A549 (cell line): ENCODE data around the gene RAB8B. TPM values are rescaled to one million over a fixed set of nuclear protein-coding genes. Genes with fewer than 3 reads are reported as not detected.

Experiments used
- ATAC-seq, 2 experiments: fragments of 200-7000 bp in 1 of 2; fragments of >200 bp in 1 of 2; cut with Nextera tagmentation in 1 of 2; cut with Tn5 transposase in 1 of 2; 3 replicates each; pipeline versions ENCODE4 v1.8.0 to v1.9.1; 2018 to 2020; ENCODE audit warnings: mild to moderate bottlenecking in 1 of 2, moderate library complexity in 1 of 2
- CTCF ChIA-PET: fragments of 300-600 bp; sonication (Branson Sonifier 250); formaldehyde crosslinking; extraction: SDS; loops from one replicate; lab custom pipeline; 2021; ENCODE audit warnings: antibody characterized with exemption, inconsistent platforms; lab: Yijun Ruan, JAX
- POLR2A ChIA-PET: fragments of 350-600 bp; formaldehyde crosslinking; extraction: SDS; loops from one replicate; lab custom pipeline; 2021; ENCODE audit warnings: antibody characterized with exemption, inconsistent platforms; lab: Yijun Ruan, JAX
- DNase-seq, 2 experiments: peaks; one replicate each; pipeline versions ENCODE4 v3.0.0 to v3.0.0-alpha.2; 2011 to 2016; ENCODE audit warnings: low read depth in 1 of 2, low spot score in 1 of 2
- FAIRE-seq: peaks from 2 replicates; lab custom pipeline; 2011; peaks lifted over from hg19 to GRCh38; lab: Jason Lieb, UNC
- H3K27ac ChIP-seq, 2 experiments: fragments of >200 bp; sonication (Bioruptor Twin); formaldehyde crosslinking; 3 replicates each; pipeline ENCODE4 v1.5.1; 2016 to 2017
- H3K4me1 ChIP-seq: fragments of >200 bp; sonication (Bioruptor Twin); formaldehyde crosslinking; 3 replicates; pipeline ENCODE4 v1.6.1; 2016
- H3K4me2 ChIP-seq: fragments of >200 bp; sonication (Bioruptor Twin); formaldehyde crosslinking; 3 replicates; pipeline ENCODE4 v1.6.1; 2016
- H3K4me3 ChIP-seq: fragments of >200 bp; sonication (Bioruptor Twin); formaldehyde crosslinking; 3 replicates; pipeline ENCODE4 v1.5.1; 2016
- H3K9me3 ChIP-seq: fragments of >200 bp; sonication (Bioruptor Twin); formaldehyde crosslinking; 3 replicates; pipeline ENCODE4 v1.6.1; 2016
- CBX8 ChIP-seq: fragments of 200-600 bp; sonication (generic); IDR thresholded peaks from 2 replicates; pipeline ENCODE4 v1.6.1; 2016
- CEBPB ChIP-seq, 2 experiments: fragments of >200 bp in 1 of 2; sonication (Bioruptor Twin) in 1 of 2; formaldehyde crosslinking in 1 of 2; IDR thresholded peaks; 2 replicates each; pipeline ENCODE4 v1.6.1; 2012 to 2016
- CHD4 ChIP-seq: fragments of 200-600 bp; sonication (generic); IDR thresholded peaks from 2 replicates; pipeline ENCODE4 v1.6.1; 2016; ENCODE audit warnings: antibody characterized with exemption, mild to moderate bottlenecking, borderline replicate concordance
- CTCF ChIP-seq: fragments of >200 bp; sonication (Bioruptor Twin); formaldehyde crosslinking; IDR thresholded peaks from 3 replicates; pipeline ENCODE4 v1.5.1; 2016
- E2F6 ChIP-seq: IDR thresholded peaks from 2 replicates; pipeline ENCODE4 v1.6.1; 2012; ENCODE audit warnings: low read depth, borderline replicate concordance
- EHF ChIP-seq: fragments of 250-450 bp; sonication (Bioruptor Pico); IDR thresholded peaks from 2 replicates; pipeline ENCODE4 v1.5.0; 2020; ENCODE audit warnings: mild to moderate bottlenecking
- EHMT2 ChIP-seq: fragments of 200-600 bp; sonication (generic); IDR thresholded peaks from 2 replicates; pipeline ENCODE4 v1.6.1; 2016; ENCODE audit warnings: antibody characterized with exemption, low read depth, mild to moderate bottlenecking, moderate library complexity
- EP300 ChIP-seq, 2 experiments: fragments of >200 bp; sonication (Bioruptor Twin); formaldehyde crosslinking; IDR thresholded peaks; 2 replicates in 1 of 2; 3 replicates in 1 of 2; pipeline ENCODE4 v1.6.1; 2016 to 2017
- ESRRA ChIP-seq: fragments of 150-350 bp; IDR thresholded peaks from 2 replicates; pipeline ENCODE4 v1.6.1; 2014; ENCODE audit warnings: mild to moderate bottlenecking, low read length, borderline replicate concordance
- FOSB ChIP-seq: fragments of 250-450 bp; sonication (Bioruptor Pico); IDR thresholded peaks from 2 replicates; pipeline ENCODE4 v1.5.0; 2020; ENCODE audit warnings: mild to moderate bottlenecking, moderate library complexity
- FOSL2 ChIP-seq, 2 experiments: fragments of 450-650 bp in 1 of 2; fragments of >200 bp in 1 of 2; sonication (Bioruptor Twin) in 1 of 2; formaldehyde crosslinking; IDR thresholded peaks; 2 replicates each; pipeline versions ENCODE4 v1.5.0 to v1.6.1; 2016 to 2020; ENCODE audit warnings: mild to moderate bottlenecking in 1 of 2, moderate library complexity in 1 of 2
- HES2 ChIP-seq: fragments of >200 bp; sonication (Bioruptor Twin); formaldehyde crosslinking; IDR thresholded peaks from 2 replicates; pipeline ENCODE4 v1.6.1; 2016
- HOXB13 ChIP-seq: fragments of 250-450 bp; sonication (Bioruptor Pico); IDR thresholded peaks from 2 replicates; pipeline ENCODE4 v1.5.0; 2020; ENCODE audit warnings: low read depth, mild to moderate bottlenecking, moderate library complexity
- JUNB ChIP-seq: fragments of >200 bp; sonication (Bioruptor Twin); formaldehyde crosslinking; IDR thresholded peaks from 2 replicates; pipeline ENCODE4 v1.6.1; 2016
- KDM5A ChIP-seq: fragments of 200-600 bp; sonication (generic); IDR thresholded peaks from 2 replicates; pipeline ENCODE4 v1.6.1; 2016; ENCODE audit warnings: antibody characterized with exemption, mild to moderate bottlenecking
- MAX ChIP-seq: IDR thresholded peaks from 2 replicates; pipeline ENCODE4 v1.6.1; 2012
- MAZ ChIP-seq: fragments of 150-350 bp; IDR thresholded peaks from 2 replicates; pipeline ENCODE4 v1.6.1; 2014; ENCODE audit warnings: antibody characterized with exemption, low read depth, low read length, borderline replicate concordance
- MYC ChIP-seq: IDR thresholded peaks from 2 replicates; pipeline ENCODE4 v1.6.1; 2012; ENCODE audit warnings: mild to moderate bottlenecking, inconsistent platforms, low read length, improper control_type of control experiment, borderline replicate concordance
- NFE2L2 ChIP-seq: fragments of 150-350 bp; conservative IDR thresholded peaks from 2 replicates; pipeline ENCODE4 v1.6.1; 2014; ENCODE audit warnings: low read length
- NPAS2 ChIP-seq: fragments of 250-450 bp; sonication (Bioruptor Pico); IDR thresholded peaks from 2 replicates; pipeline ENCODE4 v1.8.0; 2022; ENCODE audit warnings: mild to moderate bottlenecking, moderate library complexity, borderline replicate concordance
- NR3C1 ChIP-seq: fragments of >200 bp; sonication (Bioruptor Twin); formaldehyde crosslinking; IDR thresholded peaks from 3 replicates; pipeline ENCODE4 v1.6.1; 2017
- POLR2A ChIP-seq: IDR thresholded peaks from 2 replicates; pipeline ENCODE4 v1.6.1; 2012; ENCODE audit warnings: mild to moderate bottlenecking, low read length
- POLR2AphosphoS2 ChIP-seq: conservative IDR thresholded peaks from 2 replicates; pipeline ENCODE4 v1.6.1; 2012; ENCODE audit warnings: low read length, improper control_type of control experiment, inconsistent platforms
- RFX5 ChIP-seq: fragments of 450-650 bp; IDR thresholded peaks from 2 replicates; pipeline ENCODE4 v1.7.1; 2014; ENCODE audit warnings: antibody characterized with exemption, mild to moderate bottlenecking, moderate library complexity
- SREBF2 ChIP-seq: fragments of 450-650 bp; IDR thresholded peaks from 2 replicates; pipeline ENCODE4 v1.6.1; 2014; ENCODE audit warnings: mild to moderate bottlenecking, moderate library complexity
- TFCP2L1 ChIP-seq: fragments of 250-450 bp; sonication (Bioruptor Pico); IDR thresholded peaks from 2 replicates; pipeline ENCODE4 v1.5.0; 2021; ENCODE audit warnings: mild to moderate bottlenecking
- USF2 ChIP-seq: fragments of 450-650 bp; IDR thresholded peaks from 2 replicates; pipeline ENCODE4 v1.6.1; 2014; ENCODE audit warnings: antibody characterized with exemption
- ZNF302 ChIP-seq: fragments of 250-450 bp; sonication (Bioruptor Pico); IDR thresholded peaks from 2 replicates; pipeline ENCODE4 v1.9.0; 2021; ENCODE audit warnings: inconsistent platforms, mild to moderate bottlenecking, moderate library complexity
- ZSCAN20 ChIP-seq: fragments of 250-450 bp; sonication (Bioruptor Pico); IDR thresholded peaks from 2 replicates; pipeline ENCODE4 v1.8.0; 2022; ENCODE audit warnings: mild to moderate bottlenecking, moderate library complexity
- WGBS: methylation state at CpG from one replicate; pipeline ENCODE4 v1.1.6; 2017; ENCODE audit errors: missing lambda C conversion rate; 5-methylcytosine and 5-hydroxymethylcytosine counted together
- polyA plus RNA-seq, 4 experiments: library from polyadenylated mRNA; depleted of rRNA in 3 of 4; stranded (reverse); fragments of >200 nt; fragmentation: RNase III in 1 of 4; extraction: RNeasy Plus Mini Kit Qiagen cat#74134 plus additional on column Dnase treatment in 1 of 4; gene quantifications; 2 replicates in 3 of 4; 3 replicates in 1 of 4; pipeline ENCODE4 v1.2.3, GENCODE V29; 2011 to 2017

Gene RAB8B
- polyA plus RNA-seq, 2 of the 4 experiments (the other 2 are of a cell fraction) = 21.5 to 41.4 TPM

GRCh38 chr15:63310646-63311045 lies 121.2 kb downstream of the RAB8B start (continued):
- TF ChIP-seq TFCP2L1 = no peak
- TF ChIP-seq HOXB13 (CRISPR knock-in tag) = no peak
- no peak for TF ChIP-seq CHD4
- TF ChIP-seq RFX5 = no peak
- no peak for TF ChIP-seq KDM5A
- TF ChIP-seq CTCF = no peak
- TF ChIP-seq ZSCAN20 (CRISPR knock-in tag) = no peak

- 91% methylated on average over 1 of the region's 1 CpG for WGBS
- no peak for TF ChIP-seq POLR2A
- TF ChIP-seq EHF (CRISPR knock-in tag) = no peak
- no peak for TF ChIP-seq ZNF302 (CRISPR knock-in tag)
- no peak for TF ChIP-seq KDM5A
- no peak for TF ChIP-seq POLR2AphosphoS2
- no peak for TF ChIP-seq JUNB
- TF ChIP-seq FOSL2 (IDR thresholded peaks at IDR 0.05) = no peak
- TF ChIP-seq FOSL2 (CRISPR knock-in tag; IDR thresholded peaks at IDR 0.05) = no peak
- no peak for TF ChIP-seq HES2
- TF ChIP-seq EP300 (IDR thresholded peaks at IDR 0.05) = no peak
- TF ChIP-seq NPAS2 (CRISPR knock-in tag) = no peak
- TF ChIP-seq E2F6 = no peak
- TF ChIP-seq SREBF2 = no peak
- TF ChIP-seq USF2 = no peak
- no peak for TF ChIP-seq ESRRA
- TF ChIP-seq MYC = no peak
- no peak for TF ChIP-seq MAX
- no peak for TF ChIP-seq CBX8
- no peak for TF ChIP-seq FOSB (CRISPR knock-in tag)
- no peak for TF ChIP-seq HOXB13 (CRISPR knock-in tag)
- no peak for TF ChIP-seq NR3C1
- FAIRE-seq (no peak), ATAC-seq (no peak), DNase-seq (no peak)
- CTCF ChIA-PET = interaction anchor here (1.1 to 1.9 kb wide), 4 partner anchors 13 to 92 kb away, joined by 3 to 8 read pairs (median 4); no protein-coding TSS in a partner anchor
- Histone ChIP-seq H3K9me3 (no peaks in the 10 kb centered on the region), H3K4me2 (no peak overlapping the region), H3K4me1 (no peaks in the 10 kb centered on the region), H3K27ac (no peak overlapping the region), H3K4me3 (no peak overlapping the region)
- POLR2A ChIA-PET = interaction anchor here (0.6 kb wide), 1 partner anchor 192 kb away, joined by 3 read pairs; the partner anchor contains the start of gene USP3
These were observed 122.9 kb downstream of the RAB8B start for GRCh38 chr15:63312286-63312685.

GRCh38 chr15:63313825-63314224 lies 124.4 kb downstream of the RAB8B start:
- Histone ChIP-seq H3K4me1 (no peaks in the 10 kb centered on the region), H3K9me3 (no peaks in the 10 kb centered on the region), H3K4me3 (no peak overlapping the region), H3K27ac (no peak overlapping the region), H3K4me2 (no peak overlapping the region)
- FAIRE-seq = no peak
- CTCF ChIA-PET = no interaction called here
- no peak for TF ChIP-seq CEBPB (IDR thresholded peaks at IDR 0.05)
- TF ChIP-seq POLR2AphosphoS2 = no peak
- no peak for TF ChIP-seq EHF (CRISPR knock-in tag)
- TF ChIP-seq E2F6 = no peak
- no peak for TF ChIP-seq NFE2L2
- TF ChIP-seq MYC = no peak
- no peak for TF ChIP-seq EHMT2
- no peak for TF ChIP-seq MAZ
- no peak for DNase-seq
- POLR2A ChIA-PET = no interaction called here
- WGBS = 83% methylated on average over 4 of the region's 4 CpGs
- ATAC-seq = no peak
